SK-N-SH (cell line): Measurements from ENCODE around the gene NUP133. TPM values are rescaled to one million over a fixed set of nuclear protein-coding genes. Genes with fewer than 3 reads are reported as not detected.
A peak's percentile ranks its signal among the peaks of the same experiment; 100 is the strongest.

Source experiments
- CTCF ChIA-PET: fragments of 300-600, 350-600 bp; formaldehyde crosslinking; extraction: SDS; loops from one replicate; lab custom pipeline; 2021; lab: Yijun Ruan, JAX
- POLR2A ChIA-PET: fragments of 350-600 bp; sonication (Branson Sonifier 250); formaldehyde crosslinking; extraction: SDS; loops from one replicate; lab custom pipeline; 2020; ENCODE audit warnings: antibody characterized with exemption, inconsistent platforms; lab: Yijun Ruan, JAX
- DNase-seq: peaks from one replicate; pipeline ENCODE4 v3.0.0; 2012
- H2AFZ ChIP-seq: fragments of 200-600 bp; sonication (generic); 2 replicates; pipeline ENCODE4 v1.8.1; 2016; ENCODE audit warnings: antibody characterized with exemption, mild to moderate bottlenecking, low read depth
- H3F3A ChIP-seq: fragments of 200-600 bp; sonication (generic); replicated peaks from 2 replicates; pipeline ENCODE3; 2016; ENCODE audit warnings: antibody characterized with exemption, mild to moderate bottlenecking; ENCODE audit not compliant: insufficient read depth
- H3K27ac ChIP-seq, 2 experiments: fragments of 200-500 bp in 1 of 2; fragments of 200-600 bp in 1 of 2; sonication (Bioruptor generic) in 1 of 2; sonication (generic), shearing (Covaris generic) in 1 of 2; 2 replicates each; pipeline versions ENCODE4 v1.5.1 to v1.6.1; 2014 to 2016; ENCODE audit warnings: low read depth in 2 of 2, inconsistent platforms in 1 of 2, low read length in 1 of 2, mild to moderate bottlenecking in 1 of 2, mixed read lengths in 1 of 2
- H3K27me3 ChIP-seq: fragments of 200-600 bp; sonication (generic), shearing (Covaris generic); 2 replicates; pipeline ENCODE4 v1.6.1; 2016; ENCODE audit warnings: mixed run types; ENCODE audit not compliant: insufficient read depth
- H3K36me3 ChIP-seq, 2 experiments: fragments of 200-500 bp in 1 of 2; fragments of 200-600 bp in 1 of 2; sonication (Bioruptor generic) in 1 of 2; sonication (generic) in 1 of 2; replicated peaks in 1 of 2; 2 replicates each; pipeline versions ENCODE3 to v1.5.1; 2014 to 2016; ENCODE audit warnings: low read length in 1 of 2, mild to moderate bottlenecking in 1 of 2; ENCODE audit not compliant: insufficient read depth in 2 of 2, control insufficient read depth in 1 of 2
- H3K4me1 ChIP-seq, 2 experiments: fragments of 200-500 bp in 1 of 2; fragments of 200-600 bp in 1 of 2; sonication (Bioruptor generic) in 1 of 2; sonication (generic), shearing (Covaris generic) in 1 of 2; 2 replicates each; pipeline versions ENCODE4 v1.5.1 to v1.6.1; 2014 to 2016; ENCODE audit warnings: low read depth in 1 of 2, low read length in 1 of 2, mixed run types in 1 of 2; ENCODE audit not compliant: insufficient read depth in 2 of 2, control insufficient read depth in 1 of 2
- H3K4me2 ChIP-seq: fragments of 200-600 bp; sonication (generic), shearing (Covaris generic); 2 replicates; pipeline ENCODE4 v1.6.1; 2017; ENCODE audit warnings: mixed run types
- H3K4me3 ChIP-seq, 2 experiments: fragments of 200-500 bp in 1 of 2; fragments of 200-600 bp in 1 of 2; sonication (Bioruptor generic) in 1 of 2; sonication (generic), shearing (Covaris generic) in 1 of 2; 2 replicates each; pipeline versions ENCODE4 v1.5.1 to v1.8.1; 2014 to 2016; ENCODE audit warnings: low read depth in 2 of 2, inconsistent platforms in 1 of 2, low read length in 1 of 2, mild to moderate bottlenecking in 1 of 2, mixed read lengths in 1 of 2, moderate library complexity in 1 of 2
- H3K79me2 ChIP-seq: fragments of 200-600 bp; sonication (generic); 2 replicates; pipeline ENCODE4 v1.8.1; 2017; ENCODE audit warnings: mild to moderate bottlenecking; ENCODE audit not compliant: insufficient read depth
- H3K9ac ChIP-seq: fragments of 200-600 bp; sonication (generic); 2 replicates; pipeline ENCODE4 v1.6.1; 2017; ENCODE audit warnings: mixed run types
- H3K9me2 ChIP-seq: fragments of 200-600 bp; sonication (generic); 2 replicates; pipeline ENCODE4 v1.6.1; 2017; ENCODE audit warnings: mixed run types
- H3K9me3 ChIP-seq: fragments of 200-600 bp; sonication (generic); 2 replicates; pipeline ENCODE4 v1.6.1; 2017; ENCODE audit warnings: mixed run types, mild to moderate bottlenecking, moderate library complexity
- H4K20me1 ChIP-seq: fragments of 200-600 bp; sonication (generic); 2 replicates; pipeline ENCODE4 v1.6.1; 2017; ENCODE audit warnings: mild to moderate bottlenecking, mixed run types; ENCODE audit not compliant: insufficient read depth
- EP300 ChIP-seq, 2 experiments: IDR thresholded peaks; 2 replicates each; pipeline versions ENCODE4 v1.4.0 to v1.6.1; 2012; ENCODE audit warnings: borderline replicate concordance in 1 of 2, low read depth in 1 of 2, low read length in 1 of 2
- EZH2phosphoT487 ChIP-seq: fragments of 200-600 bp; sonication (generic); IDR thresholded peaks from 2 replicates; pipeline ENCODE4 v1.6.1; 2017; ENCODE audit warnings: low read depth, mixed run types, mild to moderate bottlenecking, antibody characterized with exemption, moderate library complexity, borderline replicate concordance
- FOXJ3 ChIP-seq: sonication (generic); formaldehyde crosslinking; IDR thresholded peaks from 2 replicates; pipeline ENCODE4 v1.5.1; 2020; ENCODE audit warnings: mild to moderate bottlenecking, missing genetic modification reagents
- JUND ChIP-seq: IDR thresholded peaks from 2 replicates; pipeline ENCODE4 v1.4.0; 2012
- MEF2A ChIP-seq: IDR thresholded peaks from 2 replicates; pipeline ENCODE4 v1.4.0; 2012; ENCODE audit warnings: low read depth, borderline replicate concordance
- RFX5 ChIP-seq: IDR thresholded peaks from 2 replicates; pipeline ENCODE4 v1.6.1; 2012; ENCODE audit warnings: mild to moderate bottlenecking, improper control_type of control experiment, low read length
- SIN3A ChIP-seq: IDR thresholded peaks from 2 replicates; pipeline ENCODE4 v1.6.1; 2012; ENCODE audit warnings: low read depth, mild to moderate bottlenecking, low read length, moderate library complexity, borderline replicate concordance
- TCF12 ChIP-seq: IDR thresholded peaks from 2 replicates; pipeline ENCODE4 v1.4.0; 2012
- TEAD4 ChIP-seq: IDR thresholded peaks from 2 replicates; pipeline ENCODE4 v1.4.0; 2012; ENCODE audit warnings: mild to moderate bottlenecking, borderline replicate concordance; ENCODE audit not compliant: insufficient read depth
- YY1 ChIP-seq: IDR thresholded peaks from 2 replicates; pipeline ENCODE4 v1.4.0; 2012; ENCODE audit warnings: low read depth, mild to moderate bottlenecking
- WGBS: methylation state at CpG from one replicate; pipeline ENCODE4 v1.1.6; 2017; ENCODE audit warnings: low lambda C conversion rate; 5-methylcytosine and 5-hydroxymethylcytosine counted together
- polyA plus RNA-seq, 3 experiments: library from polyadenylated mRNA; depleted of rRNA; stranded (reverse); fragments of >200 nt; gene quantifications; 2 replicates each; pipeline ENCODE4 v1.2.3, GENCODE V29; 2012
- TF ChIP-seq, protein P1 (sequence below): IDR thresholded peaks from 2 replicates; pipeline ENCODE4 v1.4.0; 2012; ENCODE audit warnings: low read depth, borderline replicate concordance
- TF ChIP-seq, protein P2 (sequence below): fragments of 200-600 bp; sonication (generic); IDR thresholded peaks from 2 replicates; pipeline ENCODE4 v1.6.1; 2017; ENCODE audit warnings: antibody characterized with exemption, mild to moderate bottlenecking, moderate library complexity

NUP133 gene
- polyA plus RNA-seq, 1 of the 3 experiments (the other 2 are of a cell fraction), result 10.9 TPM

DNA sequence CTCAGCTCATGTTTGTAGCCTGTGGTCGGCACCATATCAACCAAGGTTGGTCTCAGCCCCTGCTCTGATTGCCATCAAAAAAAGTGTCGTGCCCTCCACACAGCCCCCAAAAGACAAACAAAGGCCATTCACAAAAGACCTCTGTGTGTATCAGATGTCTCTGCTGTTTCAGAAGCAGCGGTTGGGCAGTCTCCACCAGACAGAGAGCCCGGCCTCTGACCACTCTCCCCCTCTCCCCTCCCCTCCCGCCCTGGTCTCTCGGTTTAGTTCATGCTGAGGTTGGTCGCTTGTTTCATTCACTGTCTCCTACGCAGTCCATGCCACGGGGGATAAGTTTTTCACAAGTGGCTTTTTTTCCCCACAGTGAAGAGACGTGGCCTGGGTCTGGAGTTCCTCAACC lies 101.3 kb downstream of the NUP133 start:
- H3K9ac ChIP-seq, result no peak overlapping the region
- H3K27me3 ChIP-seq, result no peaks in the 10 kb centered on the region
- no peak for DNase-seq
- no peak overlapping the region for H2AFZ ChIP-seq
- TF ChIP-seq RFX5, result no peak
- no peak for TF ChIP-seq FOXJ3 (CRISPR knock-in tag)
- no peak for TF ChIP-seq JUND
- TF ChIP-seq EZH2phosphoT487, result no peak
- no peak for TF ChIP-seq MEF2A
- TF ChIP-seq YY1, result no peak
- no peak for TF ChIP-seq TEAD4
- TF ChIP-seq, protein P1, sequence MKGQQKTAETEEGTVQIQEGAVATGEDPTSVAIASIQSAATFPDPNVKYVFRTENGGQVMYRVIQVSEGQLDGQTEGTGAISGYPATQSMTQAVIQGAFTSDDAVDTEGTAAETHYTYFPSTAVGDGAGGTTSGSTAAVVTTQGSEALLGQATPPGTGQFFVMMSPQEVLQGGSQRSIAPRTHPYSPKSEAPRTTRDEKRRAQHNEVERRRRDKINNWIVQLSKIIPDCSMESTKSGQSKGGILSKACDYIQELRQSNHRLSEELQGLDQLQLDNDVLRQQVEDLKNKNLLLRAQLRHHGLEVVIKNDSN, result no peak
- no peak for TF ChIP-seq EP300 (IDR thresholded peaks at IDR 0.05; ENCODE audit: borderline replicate concordance in 1 of 2, low read depth in 1 of 2, low read length in 1 of 2)
- no peaks in the 10 kb centered on the region for H4K20me1 ChIP-seq
- no peaks in the 10 kb centered on the region for H3K36me3 ChIP-seq
- 78% methylated on average over 10 of the region's 10 CpGs for WGBS
- H3F3A ChIP-seq, result peaks cover 5% of the 10 kb centered on the region
- ChIA-PET POLR2A (no interaction called here), CTCF (interaction anchor here (1.5 kb wide), 1 partner anchor 108 kb away, joined by 4 read pairs; no protein-coding TSS in a partner anchor)
- no peak overlapping the region for H3K4me2 ChIP-seq
- H3K79me2 ChIP-seq, result no peaks in the 10 kb centered on the region
- H3K9me3 ChIP-seq, result no peaks in the 10 kb centered on the region
- no peak overlapping the region for H3K4me3 ChIP-seq
- H3K27ac ChIP-seq, result no peak overlapping the region
- no peaks in the 10 kb centered on the region for H3K9me2 ChIP-seq
- H3K4me1 ChIP-seq, result peaks cover 10 to 39% of the 10 kb centered on the region in 2 experiments

DNA sequence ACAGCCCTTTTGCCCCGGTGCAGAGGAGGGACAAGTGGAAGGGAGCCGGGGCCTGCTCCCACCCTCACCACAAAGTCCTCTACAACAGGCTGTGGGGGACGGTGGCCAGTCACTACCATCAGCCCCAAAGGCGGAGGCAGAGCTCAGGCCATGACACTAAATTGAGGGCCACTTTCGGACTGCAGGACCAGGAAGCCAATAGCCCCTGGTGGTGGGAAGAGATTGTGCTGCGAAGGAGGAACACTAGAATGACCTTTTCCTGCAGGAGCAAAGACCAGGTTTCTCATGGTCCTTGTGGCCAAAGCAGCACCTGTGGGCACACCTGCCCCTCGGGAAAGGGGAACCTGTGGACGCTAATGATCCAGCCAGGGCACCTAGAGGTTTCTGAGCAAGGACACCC lies 104.6 kb downstream of the NUP133 start:
- Histone ChIP-seq H3K27me3 (peaks cover 10% of the 10 kb centered on the region; the same call in 1 of the 2 replicates), H3F3A (no peaks in the 10 kb centered on the region), H3K9me2 (no peaks in the 10 kb centered on the region), H3K4me3 (no peak overlapping the region), H3K36me3 (no peaks in the 10 kb centered on the region), H3K4me2 (no peak overlapping the region), H3K9me3 (no peaks in the 10 kb centered on the region), H3K4me1 (peaks cover 0 to 8% of the 10 kb centered on the region in 2 experiments; a peak in 1 of 4 replicates), H2AFZ (no peak overlapping the region), H3K27ac (no peak overlapping the region), H3K9ac (no peak overlapping the region), H4K20me1 (no peaks in the 10 kb centered on the region), H3K79me2 (no peaks in the 10 kb centered on the region)
- no peak for TF ChIP-seq TCF12
- no peak for TF ChIP-seq SIN3A
- TF ChIP-seq, protein P2, sequence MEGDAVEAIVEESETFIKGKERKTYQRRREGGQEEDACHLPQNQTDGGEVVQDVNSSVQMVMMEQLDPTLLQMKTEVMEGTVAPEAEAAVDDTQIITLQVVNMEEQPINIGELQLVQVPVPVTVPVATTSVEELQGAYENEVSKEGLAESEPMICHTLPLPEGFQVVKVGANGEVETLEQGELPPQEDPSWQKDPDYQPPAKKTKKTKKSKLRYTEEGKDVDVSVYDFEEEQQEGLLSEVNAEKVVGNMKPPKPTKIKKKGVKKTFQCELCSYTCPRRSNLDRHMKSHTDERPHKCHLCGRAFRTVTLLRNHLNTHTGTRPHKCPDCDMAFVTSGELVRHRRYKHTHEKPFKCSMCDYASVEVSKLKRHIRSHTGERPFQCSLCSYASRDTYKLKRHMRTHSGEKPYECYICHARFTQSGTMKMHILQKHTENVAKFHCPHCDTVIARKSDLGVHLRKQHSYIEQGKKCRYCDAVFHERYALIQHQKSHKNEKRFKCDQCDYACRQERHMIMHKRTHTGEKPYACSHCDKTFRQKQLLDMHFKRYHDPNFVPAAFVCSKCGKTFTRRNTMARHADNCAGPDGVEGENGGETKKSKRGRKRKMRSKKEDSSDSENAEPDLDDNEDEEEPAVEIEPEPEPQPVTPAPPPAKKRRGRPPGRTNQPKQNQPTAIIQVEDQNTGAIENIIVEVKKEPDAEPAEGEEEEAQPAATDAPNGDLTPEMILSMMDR, result peak; percentile 9; the same call in 1 of the 2 replicates
- DNase-seq, result no peak
- ChIA-PET CTCF (no interaction called here), POLR2A (no interaction called here)
- 62% methylated on average over 8 of the region's 8 CpGs for WGBS
